Measurements from ENCODE around the gene GOSR1.
A peak's percentile ranks its signal among the peaks of the same experiment; 100 is the strongest.
"Not testable (repeated sequence)": the region's sequence is repeated elsewhere in the genome, so short reads cannot be mapped to it uniquely, and the experiment has no call there.

GOSR1 gene

DNA sequence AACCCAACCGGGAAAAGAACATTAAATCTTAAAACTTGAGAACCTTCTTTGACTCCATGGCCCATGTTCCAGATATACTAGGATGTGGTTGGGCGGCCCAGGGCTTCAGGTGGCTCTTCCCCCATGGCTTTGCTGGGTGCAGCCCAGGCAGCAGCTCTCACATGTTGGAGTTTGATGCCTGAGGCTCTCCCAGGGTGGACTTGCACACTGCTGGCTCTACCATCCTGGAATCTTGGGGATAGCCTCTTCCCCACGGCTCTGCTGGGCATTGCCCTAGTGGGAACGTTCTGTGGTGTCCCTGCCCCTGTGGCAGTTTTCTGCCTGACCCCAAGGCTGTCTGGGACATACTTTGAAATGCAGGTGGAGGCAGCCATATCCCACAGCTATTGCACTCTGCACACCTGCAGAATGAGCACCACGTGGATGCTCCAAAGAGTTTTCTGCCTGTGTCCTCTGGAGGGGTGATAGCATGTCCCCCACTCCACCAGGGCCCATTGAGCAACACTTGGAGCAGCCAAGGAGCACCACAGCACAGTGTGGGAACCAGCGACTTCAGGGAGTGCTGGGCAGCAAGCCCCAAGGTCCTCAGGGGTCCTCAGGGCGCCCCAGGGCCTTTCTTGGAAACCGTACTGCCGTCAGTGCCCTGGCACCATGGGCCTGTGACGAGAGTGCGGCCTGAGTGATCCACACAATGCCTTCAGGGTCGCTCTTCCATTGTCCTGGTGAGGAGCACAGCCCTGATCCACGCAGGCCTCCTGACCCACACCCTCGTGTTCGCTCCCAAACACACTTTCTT, 70.8 kb downstream of the GOSR1 start:
- DNase-seq, result no peak

DNA sequence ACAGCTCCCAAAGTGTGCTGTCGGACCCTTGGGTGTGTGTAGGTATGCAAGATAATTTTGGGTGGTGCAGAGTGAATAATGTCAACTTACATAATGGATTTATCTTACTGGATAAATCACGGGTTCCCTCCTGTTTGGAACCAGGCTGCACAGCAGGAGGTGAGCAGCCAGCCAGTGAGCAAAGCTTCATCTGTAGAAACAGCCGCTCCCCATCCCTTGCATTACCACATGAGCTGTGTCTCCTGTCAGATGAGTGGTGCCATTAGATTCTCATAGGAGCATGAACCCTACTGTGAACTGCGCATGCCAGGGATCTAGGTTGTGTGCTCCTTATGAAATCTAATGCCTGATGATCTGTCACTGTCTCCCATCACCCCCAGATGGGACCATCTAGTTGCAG, 72.0 kb downstream of the GOSR1 start:
- not testable (repeated sequence) for DNase-seq

DNA sequence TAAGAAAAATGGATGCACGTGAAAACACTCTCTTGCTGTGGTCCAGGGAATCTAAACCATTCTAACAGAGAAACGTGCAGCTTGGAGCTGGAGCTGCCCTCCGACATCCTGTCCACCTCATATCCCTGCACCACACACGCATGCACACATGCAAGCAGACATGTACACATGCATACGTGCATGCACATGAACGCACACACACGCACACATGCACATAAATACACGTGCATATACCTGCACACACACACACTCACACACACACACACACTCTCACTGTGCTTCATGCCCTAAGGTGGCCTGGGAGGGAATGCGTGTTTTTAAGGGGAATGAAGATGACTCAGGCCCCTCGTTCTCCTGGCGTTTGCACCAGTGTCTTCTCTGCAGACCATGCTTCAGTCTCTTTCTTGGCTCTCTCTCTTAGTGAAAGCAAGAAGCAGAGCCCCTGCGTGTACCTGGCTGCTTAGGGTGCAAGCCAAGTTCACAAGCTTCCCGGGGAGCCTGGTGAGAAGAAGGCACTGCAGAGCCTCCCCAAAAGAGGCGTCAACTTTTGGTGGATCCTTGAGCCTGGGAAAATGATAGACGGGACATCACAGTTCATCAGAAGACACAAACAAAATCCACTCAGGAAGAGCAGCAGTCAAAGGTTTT, 72.8 kb downstream of the GOSR1 start:
- DNase-seq, result no peak

DNA sequence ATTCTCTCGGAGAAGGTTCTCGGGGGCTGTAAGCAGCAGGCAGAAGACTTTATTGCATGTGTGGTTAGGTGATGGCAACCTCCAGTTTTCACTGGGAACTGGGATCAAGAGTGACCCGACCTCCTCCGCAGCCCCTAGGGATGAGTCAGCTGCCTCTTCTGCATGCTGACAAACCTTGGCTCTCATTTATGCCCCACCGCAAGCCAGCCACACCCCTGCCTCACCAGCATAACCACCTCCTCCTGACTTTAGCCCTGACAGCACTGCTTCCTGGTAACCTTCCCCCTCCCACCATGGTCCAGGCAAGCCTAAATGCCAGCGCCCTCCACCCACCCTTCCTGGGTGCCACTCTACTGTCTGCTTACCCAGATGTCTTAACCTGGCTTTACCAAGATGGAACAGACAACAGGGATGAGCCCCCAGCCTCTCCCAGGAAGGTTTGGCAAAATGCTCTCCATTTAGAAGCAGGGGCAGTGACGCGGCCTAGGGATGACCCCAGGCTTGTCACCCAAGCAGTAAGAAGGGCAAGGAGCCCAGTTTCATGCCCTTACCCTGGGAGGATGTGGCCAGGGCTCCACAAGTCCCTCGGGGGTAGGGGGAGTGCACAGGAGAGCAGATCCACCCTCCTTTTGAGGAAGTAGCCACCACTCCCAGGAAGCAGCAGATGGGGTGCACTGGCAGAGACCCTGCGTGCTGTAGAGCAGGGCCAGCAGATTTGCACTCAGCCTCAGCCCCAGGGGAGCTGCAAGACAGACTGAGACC, 73.5 kb downstream of the GOSR1 start:
- peak; percentile 39 for DNase-seq

DNA sequence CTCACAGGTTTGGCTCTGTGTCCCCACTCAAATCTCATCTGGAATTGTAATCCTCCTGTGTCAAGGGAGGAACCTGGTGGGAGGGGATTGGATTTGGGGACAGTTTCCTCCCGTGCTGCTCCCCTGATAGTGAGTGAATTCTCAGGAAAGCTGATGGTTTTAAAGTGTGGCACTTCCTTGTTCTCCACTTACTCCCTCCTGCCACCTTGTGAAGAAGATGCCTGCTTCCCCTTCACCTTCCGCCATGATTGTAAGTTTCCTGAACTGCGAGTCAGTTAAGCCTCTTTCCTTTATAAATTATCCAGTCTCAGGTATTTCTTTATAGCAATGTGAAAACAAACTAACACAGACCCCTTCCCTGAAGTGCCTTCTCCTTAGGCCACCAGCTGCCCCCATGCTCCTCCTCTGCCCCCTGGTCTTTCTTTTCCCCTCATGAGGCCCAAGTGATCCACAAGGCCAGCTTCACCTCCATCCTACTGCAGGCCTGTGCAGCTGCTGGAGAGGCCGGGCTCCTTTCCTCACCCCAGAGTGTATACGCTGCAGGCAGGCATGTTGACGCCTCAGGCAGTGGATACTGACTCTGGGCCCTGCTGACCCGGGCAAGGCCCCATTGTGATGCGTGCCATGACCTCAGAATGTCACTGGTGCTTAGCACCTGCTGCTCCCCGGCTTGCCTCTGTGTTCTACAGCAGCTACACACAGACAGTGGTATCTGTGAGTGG, 74.2 kb downstream of the GOSR1 start:
- not testable (repeated sequence) for DNase-seq

DNA sequence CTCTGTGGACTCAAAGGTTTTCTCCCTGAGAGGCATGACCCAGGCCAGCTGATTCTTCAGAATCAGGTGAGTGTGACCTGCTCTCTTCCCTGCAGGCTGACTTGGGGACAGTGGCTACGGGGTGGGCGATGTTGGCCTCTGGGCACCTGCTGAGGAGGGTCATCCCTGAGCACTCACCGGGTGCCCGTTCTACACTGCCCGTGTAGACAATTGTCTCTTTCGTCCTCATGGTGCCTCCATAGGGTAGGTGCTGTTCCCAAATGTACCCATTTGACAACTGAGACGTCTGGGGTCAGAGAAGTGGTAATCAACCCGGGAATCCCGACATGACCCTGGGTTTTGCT, 74.8 kb downstream of the GOSR1 start:
- no peak for DNase-seq

DNA sequence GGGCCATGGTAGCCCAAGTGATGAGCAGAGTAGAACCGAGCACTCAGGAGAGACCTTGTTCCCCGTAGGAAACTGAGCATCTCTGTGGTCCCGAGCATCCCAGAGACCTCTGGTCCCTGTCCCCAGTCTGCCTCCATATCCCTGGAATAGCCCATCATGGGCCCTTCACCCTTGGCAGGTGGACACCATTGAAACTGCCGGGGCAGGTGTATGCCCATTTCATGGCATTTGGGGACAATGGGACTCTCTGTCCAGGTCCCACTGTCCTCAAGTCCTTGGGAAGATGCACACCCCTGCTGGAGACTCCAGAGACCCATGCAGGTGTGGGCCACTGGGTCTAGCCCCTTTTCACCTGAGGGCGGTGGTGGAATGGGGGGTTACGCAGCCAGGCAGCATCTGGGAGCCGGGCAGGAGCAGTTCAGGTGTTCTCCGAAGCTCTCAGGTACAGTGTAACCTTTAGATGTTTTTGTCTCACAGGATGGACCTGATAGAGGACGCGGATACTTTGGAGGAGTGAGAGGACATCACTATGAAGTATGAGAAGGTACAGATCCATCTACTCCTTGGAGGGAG, 75.9 kb downstream of the GOSR1 start:
- DNase-seq, result no peak

DNA sequence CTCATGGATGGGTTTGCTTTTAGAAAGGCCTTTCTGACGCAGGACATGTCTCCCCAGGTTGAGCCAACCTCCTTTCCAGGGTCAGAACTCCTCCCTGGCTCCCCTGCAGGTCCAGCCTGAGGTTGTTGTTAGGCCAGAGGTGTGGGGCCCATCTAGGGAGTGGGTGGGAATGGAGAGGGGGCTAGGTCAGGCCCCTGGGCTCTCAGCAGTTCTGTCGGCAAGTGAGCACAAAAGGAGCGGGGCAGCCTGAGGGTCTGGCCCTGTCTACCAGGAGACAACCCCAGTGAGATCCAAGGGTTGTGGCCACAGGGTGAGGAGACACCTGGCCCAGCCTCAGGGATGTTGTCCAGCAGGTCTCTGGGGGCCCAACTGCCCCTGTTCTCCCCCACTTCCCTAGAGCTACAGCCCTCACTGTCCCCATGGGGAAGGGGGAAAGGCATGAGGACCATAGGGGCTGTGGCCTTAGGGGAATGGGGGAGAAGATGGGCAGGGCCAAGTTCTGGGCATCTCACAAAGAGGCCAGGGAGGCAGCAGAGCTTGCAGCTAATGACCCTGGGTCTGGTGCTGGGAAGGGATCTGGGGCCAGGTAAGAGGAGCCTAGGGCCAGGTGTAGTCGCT, 76.7 kb downstream of the GOSR1 start:
- DNase-seq, result not testable (repeated sequence)

DNA sequence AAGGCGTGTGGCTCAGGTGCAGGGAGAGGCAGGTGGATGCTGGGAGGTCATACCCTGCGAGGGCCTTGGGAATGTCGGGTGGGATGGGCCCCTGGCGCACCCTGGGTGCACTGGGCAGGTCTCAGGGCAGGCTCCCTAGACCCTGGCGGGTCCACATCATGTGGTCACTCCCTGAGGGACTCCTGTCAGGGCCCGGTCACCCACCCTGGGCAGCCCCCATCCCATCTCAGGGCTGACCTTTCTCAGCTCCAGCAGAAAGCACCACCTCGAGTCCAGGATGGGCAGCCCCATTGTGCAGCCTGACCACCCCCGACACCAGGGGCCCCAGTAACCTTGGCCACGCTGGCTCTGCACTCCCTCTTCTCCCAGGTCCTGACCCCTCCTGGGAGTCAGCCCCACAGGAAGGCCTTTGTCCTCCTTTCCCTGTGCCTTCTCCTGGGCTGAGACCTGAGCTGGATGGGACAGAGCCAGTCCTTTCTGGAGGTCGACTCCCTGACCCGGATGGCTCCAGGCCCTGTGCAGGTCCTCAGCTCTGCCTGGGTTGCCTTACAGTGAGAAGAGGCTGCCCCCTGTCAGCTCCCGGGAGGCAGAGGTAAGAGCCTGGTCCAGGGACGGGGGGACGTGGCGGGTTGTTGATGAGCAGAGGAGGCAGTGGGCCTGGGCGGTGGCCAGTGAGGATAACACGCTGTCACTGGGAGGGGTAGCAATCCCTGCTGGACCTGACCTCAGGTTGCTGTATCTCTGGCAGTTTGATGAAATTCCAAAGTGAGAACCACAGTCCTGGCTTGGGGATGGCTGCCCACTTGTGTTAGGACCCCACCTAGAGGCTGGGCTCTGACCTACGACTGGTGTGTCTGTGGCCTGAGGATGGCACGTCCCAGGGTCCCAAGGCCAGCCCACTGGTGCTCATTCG, 77.9 kb downstream of the GOSR1 start:
- DNase-seq, result no peak

DNA sequence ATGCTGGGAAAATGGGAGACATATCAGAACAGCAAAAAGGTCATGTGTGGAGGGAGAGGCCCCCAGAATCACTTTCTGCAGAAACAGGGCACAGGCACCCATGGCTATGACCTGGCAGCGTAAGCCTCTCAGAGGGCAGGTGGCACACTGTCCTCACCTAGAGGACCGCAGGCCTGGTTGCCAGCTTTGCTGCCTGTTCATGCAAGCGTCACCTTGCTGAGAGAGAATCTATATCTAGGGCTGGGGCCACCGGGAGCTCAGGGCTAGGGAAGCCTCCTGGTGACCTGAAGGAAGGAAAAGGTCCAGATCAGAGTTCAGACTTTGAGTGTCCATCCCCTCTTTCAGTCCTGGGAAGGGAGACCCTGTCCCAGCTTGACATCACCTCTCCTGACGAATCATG, 78.7 kb downstream of the GOSR1 start:
- DNase-seq, result no peak

DNA sequence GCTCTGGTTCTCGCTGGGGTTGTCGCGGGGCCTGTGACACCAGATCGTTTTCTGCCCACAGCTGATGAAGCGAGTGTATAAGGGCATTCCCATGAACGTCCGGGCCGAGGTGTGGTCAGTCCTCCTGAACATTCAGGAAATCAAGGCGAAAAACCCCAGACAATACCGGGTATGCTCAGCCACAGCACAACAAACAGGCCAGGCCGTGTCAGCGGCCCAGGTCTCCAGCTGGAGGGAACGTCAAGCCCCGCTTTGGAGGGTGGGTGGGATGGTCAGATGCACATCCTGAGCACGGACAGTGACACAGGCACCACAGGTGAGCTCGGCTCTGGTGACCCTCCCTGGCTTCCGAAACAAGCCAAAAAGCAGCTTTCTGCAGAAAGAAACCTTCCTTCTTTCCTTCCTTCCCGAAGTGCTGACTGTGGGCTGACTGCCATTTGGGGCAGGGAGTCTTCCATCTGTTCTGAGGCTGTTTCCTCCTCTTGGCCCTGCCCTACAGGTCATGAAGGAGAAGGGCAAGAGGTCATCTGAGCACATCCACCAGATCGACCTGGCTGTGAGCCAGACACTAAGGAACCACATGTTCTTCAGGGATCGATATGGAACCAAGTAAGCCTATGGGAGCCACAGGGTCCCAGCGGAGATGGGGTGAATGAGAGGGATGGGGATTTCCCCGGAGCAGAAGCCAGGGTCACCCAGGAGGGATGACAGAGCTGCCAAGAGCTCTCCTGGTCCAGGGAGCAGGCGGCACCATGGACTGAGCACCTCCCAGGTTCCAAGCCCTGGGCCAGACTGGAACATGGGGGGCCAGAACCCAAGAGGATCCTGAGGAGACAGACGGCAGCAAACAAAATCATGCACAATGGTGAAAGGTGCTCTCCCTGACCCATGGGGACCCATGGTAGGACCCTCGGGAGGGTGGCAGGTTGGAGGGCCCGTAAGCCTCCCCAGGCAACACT, 79.4 kb downstream of the GOSR1 start:
- DNase-seq, result no peak

DNA sequence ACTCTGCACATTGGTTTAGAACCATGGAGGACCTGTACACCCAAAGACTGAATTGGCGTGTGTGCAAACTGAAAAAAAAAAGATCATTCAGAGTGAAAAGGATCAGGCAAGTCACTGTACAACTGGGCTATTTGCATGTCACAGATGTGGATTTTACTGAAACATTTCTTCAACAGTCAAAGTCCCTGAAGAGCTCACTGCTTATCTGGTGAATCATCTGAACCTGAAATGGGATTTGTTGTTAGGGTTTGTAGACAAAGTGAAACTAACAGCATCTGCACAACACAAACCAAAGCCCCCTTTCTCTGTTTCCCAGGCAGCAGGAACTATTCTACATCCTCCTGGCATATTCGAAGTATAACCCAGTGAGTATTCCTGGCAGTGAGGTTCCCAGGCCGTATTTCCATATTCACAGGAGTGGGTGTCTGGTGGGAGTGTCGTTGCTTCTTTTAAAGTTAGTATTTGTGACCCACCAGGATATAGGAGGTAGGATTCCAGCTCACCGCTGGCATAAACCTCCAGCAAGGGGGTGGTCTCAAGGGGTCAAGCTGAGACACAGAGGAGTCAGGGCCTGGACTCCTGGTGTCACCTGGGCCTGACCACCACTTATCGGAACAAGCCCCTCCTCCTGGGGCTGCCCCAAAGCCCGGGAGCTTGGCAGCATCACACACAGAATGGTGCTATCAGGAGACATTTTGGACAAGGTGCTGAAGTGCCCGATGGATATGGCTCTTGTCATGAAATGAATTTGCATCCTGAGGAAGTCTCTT, 80.9 kb downstream of the GOSR1 start:
- no peak for DNase-seq

DNA sequence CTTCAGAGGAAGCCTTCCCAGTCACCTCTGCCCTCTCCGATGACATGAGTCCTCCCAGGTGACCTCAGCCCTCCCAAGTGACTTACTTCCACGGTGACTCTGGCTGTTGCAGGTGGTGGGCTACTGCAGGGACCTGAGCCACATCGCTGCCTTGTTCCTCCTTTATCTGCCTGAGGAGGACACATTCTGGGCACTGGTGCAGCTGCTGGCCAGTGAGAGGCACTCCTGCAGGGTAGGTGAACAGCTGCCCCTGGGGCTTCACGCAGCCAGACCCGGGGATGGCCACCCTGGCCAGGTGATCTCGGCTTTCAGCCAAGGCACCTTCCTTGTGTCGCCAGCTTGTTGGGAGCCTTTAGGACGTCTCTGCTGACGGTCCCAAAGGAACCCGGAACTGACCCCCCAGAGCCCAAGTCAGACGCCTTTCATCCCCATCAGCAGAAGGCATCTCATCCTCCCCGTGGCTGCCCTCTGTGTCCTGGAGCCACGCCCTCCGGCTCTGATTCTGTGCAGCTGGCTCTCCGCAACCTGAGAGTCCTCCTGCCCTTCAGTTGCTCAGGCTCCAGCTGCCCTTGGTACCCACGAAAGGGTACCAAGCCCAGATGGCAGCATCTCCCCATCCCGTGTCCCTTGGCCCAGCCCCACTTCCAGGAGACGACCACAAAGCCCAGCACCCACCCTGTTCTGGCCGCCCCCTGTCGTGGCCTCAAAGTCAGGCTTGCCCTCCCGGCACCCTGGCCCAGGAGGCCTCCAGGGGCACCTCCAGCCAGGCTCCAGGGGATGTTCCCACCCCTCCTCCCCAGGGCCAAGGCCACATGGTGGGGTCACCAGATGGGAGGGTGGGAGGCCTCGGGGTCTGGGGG, 81.7 kb downstream of the GOSR1 start:
- no peak for DNase-seq

DNA sequence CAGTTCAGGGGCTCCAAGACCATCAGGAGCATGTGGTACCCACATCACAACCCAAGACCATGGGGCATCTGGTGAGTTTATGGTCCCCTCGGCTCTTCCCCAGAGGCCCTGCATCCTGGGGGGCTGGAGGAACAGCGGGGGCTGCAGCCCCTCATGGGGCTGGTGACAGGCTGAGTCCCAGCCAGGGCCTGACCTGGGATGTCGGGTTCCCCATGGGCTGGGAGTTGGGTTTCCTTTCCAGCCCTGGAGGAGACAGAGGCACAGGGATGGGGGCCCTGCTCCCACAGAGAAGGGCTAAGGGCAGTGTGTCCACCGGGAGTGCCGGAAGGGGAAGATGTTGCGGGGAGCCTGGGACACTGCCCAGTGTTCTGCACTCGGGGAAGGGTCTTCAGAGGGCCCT, 82.4 kb downstream of the GOSR1 start:
- DNase-seq, result no peak

DNA sequence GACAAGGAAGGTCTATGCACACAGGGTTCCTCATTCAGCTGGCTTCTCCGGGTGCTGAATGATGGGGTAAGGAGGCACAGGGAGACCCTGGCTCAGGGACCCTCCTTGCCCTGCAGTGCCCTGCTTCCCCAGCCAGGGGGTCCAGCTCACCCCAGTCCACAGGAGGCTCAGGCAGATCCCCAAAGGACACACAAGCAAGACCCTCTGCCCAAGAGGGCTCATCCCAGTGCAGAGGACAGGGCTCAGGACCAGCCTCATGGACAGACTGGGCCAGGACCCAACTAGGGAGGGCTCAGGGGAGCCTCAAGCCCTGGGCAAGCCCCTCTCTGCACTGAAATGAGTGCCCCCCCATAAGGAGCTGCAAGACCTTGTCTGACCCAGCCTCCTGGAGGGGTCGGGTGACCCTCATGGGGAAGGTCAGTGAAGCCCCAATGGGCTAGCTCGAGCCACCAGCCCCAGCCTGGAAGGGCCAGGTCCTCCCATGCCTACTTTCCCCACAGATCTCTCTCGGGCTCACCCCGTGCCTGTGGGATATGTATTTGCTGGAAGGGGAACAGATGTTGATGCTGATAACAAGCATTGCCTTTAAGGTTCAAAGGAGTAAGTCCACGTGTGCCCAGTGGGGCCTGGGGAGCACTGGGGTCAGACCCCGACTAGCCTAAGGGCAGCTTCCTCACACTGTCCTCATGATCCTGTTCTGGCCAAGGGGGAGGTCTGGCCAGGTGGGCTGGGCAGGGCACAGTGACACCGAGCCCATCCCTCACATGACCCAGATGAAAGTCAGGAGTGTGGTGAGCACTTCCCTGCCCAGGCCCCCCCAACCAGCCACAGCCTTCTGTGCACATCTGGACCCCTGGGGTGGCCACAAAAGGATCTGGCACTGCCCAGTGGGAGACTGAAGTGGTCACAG, 83.2 kb downstream of the GOSR1 start:
- not testable (repeated sequence) for DNase-seq

DNA sequence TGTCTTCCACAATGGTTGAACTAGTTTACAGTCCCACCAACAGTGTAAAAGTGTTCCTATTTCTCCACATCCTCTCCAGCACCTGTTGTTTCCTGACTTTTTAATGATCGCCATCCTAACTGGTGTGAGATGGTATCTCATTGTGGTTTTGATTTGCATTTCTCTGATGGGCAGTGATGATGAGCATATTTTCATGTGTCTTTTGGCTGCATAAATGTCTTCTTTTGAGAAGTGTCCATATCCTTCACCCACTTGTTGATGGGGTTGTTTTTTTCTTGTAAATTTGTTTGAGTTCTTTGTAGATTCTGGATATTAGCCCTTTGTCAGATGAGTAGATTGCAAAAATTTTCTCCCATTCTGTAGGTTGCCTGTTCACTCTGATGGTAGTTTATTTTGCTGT, 84.6 kb downstream of the GOSR1 start:
- DNase-seq, result not testable (repeated sequence)
